Sigmoid colon (tissue), 3 donors: ENCODE measurements around the gene COL4A2.

Source experiments
- CTCF ChIP-seq, 4 experiments: fragments of 450-650 bp in 3 of 4; fragments of 200-600 bp in 1 of 4; IDR thresholded peaks; one replicate each; pipeline ENCODE4 v1.5.1; 2016 to 2019; ENCODE audit warnings: antibody characterized with exemption in 4 of 4, mild to moderate bottlenecking in 3 of 4, moderate library complexity in 2 of 4
- POLR2A ChIP-seq, 2 donors: fragments of 450-650 bp; IDR thresholded peaks; one replicate each; pipeline ENCODE4 v1.6.1; 2016; ENCODE audit warnings: antibody characterized with exemption in 2 of 2, mild to moderate bottlenecking in 2 of 2, moderate library complexity in 2 of 2

GRCh38 chr13:110317093-110317492 lies 10.0 kb downstream of the COL4A2 start:
- TF ChIP-seq CTCF (IDR thresholded peaks at IDR 0.05) = no peak
- no peak for TF ChIP-seq POLR2A (IDR thresholded peaks at IDR 0.05)
